Middle frontal gyrus (tissue), 1 donor: ENCODE results near the gene DEGS1.

ENCODE experiments used
- DNase-seq: peaks from one replicate; pipeline ENCODE4 v3.0.0-alpha.2; 2015; ENCODE audit warnings: low spot score; ENCODE audit errors: extremely low spot score

The DEGS1 gene

GRCh38 chr1:224212618-224213061 lies 29.6 kb downstream of the DEGS1 start:
- no peak for DNase-seq

- no peak for DNase-seq
Observed at GRCh38 chr1:224213438-224214119, 30.5 kb downstream of the DEGS1 start.

- DNase-seq = no peak
Observed at GRCh38 chr1:224216382-224216781, 33.3 kb downstream of the DEGS1 start.

- no peak for DNase-seq
Observed at GRCh38 chr1:224217655-224218623, 34.9 kb downstream of the DEGS1 start.

- DNase-seq = no peak
Observed at GRCh38 chr1:224219011-224219611, 36.1 kb downstream of the DEGS1 start.

- DNase-seq = no peak
Observed at GRCh38 chr1:224219612-224220059, 36.6 kb downstream of the DEGS1 start.

GRCh38 chr1:224223819-224224714 lies 41.0 kb downstream of the DEGS1 start:
- DNase-seq = no peak

- no peak for DNase-seq
Observed at GRCh38 chr1:224226849-224227502, 43.9 kb downstream of the DEGS1 start.

- DNase-seq = no peak
Observed at GRCh38 chr1:224234017-224234416, 51.0 kb downstream of the DEGS1 start.

GRCh38 chr1:224235813-224236493 lies 52.9 kb downstream of the DEGS1 start:
- no peak for DNase-seq

GRCh38 chr1:224237119-224237881 lies 54.3 kb downstream of the DEGS1 start:
- no peak for DNase-seq

GRCh38 chr1:224238212-224238611 lies 55.2 kb downstream of the DEGS1 start:
- no peak for DNase-seq

GRCh38 chr1:224238756-224239155 lies 55.7 kb downstream of the DEGS1 start:
- no peak for DNase-seq
